GM12891 (cell line): ENCODE measurements around the gene NCOR1.

Experiments
- POLR2A ChIP-seq: IDR thresholded peaks from 2 replicates; pipeline ENCODE4 v1.6.1; 2011; ENCODE audit warnings: low read depth, low read length, control low read depth
- POLR2AphosphoS5 ChIP-seq: IDR thresholded peaks from 2 replicates; pipeline ENCODE4 v1.6.1; 2011; ENCODE audit warnings: low read depth, low read length, control low read depth

GRCh38 chr17:16083223-16083622, 132.1 kb downstream of the NCOR1 start:
- no peak for TF ChIP-seq POLR2A
- no peak for TF ChIP-seq POLR2AphosphoS5
